ENCODE data around the gene MATR3. TPM values are rescaled to one million over a fixed set of nuclear protein-coding genes. Genes with fewer than 3 reads are reported as not detected.
A peak's percentile ranks its signal among the peaks of the same experiment; 100 is the strongest.

MATR3 gene
- total RNA-seq, 1 donor from 2014 or later: 301 TPM

- no peak for DNase-seq
These were observed 20.8 kb upstream of the MATR3 start for GRCh38 chr5:139272471-139273321.

GRCh38 chr5:139273322-139273571, 20.3 kb upstream of the MATR3 start:
- no peak for DNase-seq

GRCh38 chr5:139273572-139274289, 19.8 kb upstream of the MATR3 start:
- DNase-seq: peak; percentile 87

GRCh38 chr5:139275536-139275935, 18.0 kb upstream of the MATR3 start:
- DNase-seq: no peak

GRCh38 chr5:139275956-139276355, 17.6 kb upstream of the MATR3 start:
- DNase-seq: peak; percentile 40

- no peak for DNase-seq
These were observed 17.1 kb upstream of the MATR3 start for GRCh38 chr5:139276426-139276825.

- peak; percentile 68 for DNase-seq
These were observed 16.4 kb upstream of the MATR3 start for GRCh38 chr5:139277171-139277570.

- DNase-seq: no peak
These were observed 14.8 kb upstream of the MATR3 start for GRCh38 chr5:139278540-139279274.

- DNase-seq: no peak
These were observed 11.4 kb upstream of the MATR3 start for GRCh38 chr5:139282197-139282557.

GRCh38 chr5:139283252-139284166, 10.0 kb upstream of the MATR3 start:
- DNase-seq: no peak

- no peak for DNase-seq
These were observed 9.2 kb upstream of the MATR3 start for GRCh38 chr5:139284295-139284694.

GRCh38 chr5:139285651-139286392, 7.7 kb upstream of the MATR3 start:
- no peak for DNase-seq

GRCh38 chr5:139287890-139288635, 5.5 kb upstream of the MATR3 start:
- DNase-seq: peak; percentile 55

- DNase-seq: no peak
These were observed 2.5 kb upstream of the MATR3 start for GRCh38 chr5:139291051-139291450.

- DNase-seq: no peak
These were observed 386 bp upstream of the MATR3 start for GRCh38 chr5:139293202-139293506.

GRCh38 chr5:139294374-139295165, 1.0 kb downstream of the MATR3 start:
- DNase-seq: peak; percentile 89

GRCh38 chr5:139295346-139296057, 2.0 kb downstream of the MATR3 start:
- DNase-seq: peak; percentile 32

GRCh38 chr5:139296198-139296597, 2.7 kb downstream of the MATR3 start:
- no peak for DNase-seq

- no peak for DNase-seq
These were observed 3.4 kb downstream of the MATR3 start for GRCh38 chr5:139296862-139297326.
